CD8-positive, alpha-beta memory T cell (primary cell): Measurements from ENCODE around the gene MARCHF11. TPM values are rescaled to one million over a fixed set of nuclear protein-coding genes. Genes with fewer than 3 reads are reported as not detected.

Experiments used
- CTCF ChIA-PET: fragments of 350-600 bp; sonication (Branson Sonifier 250); formaldehyde crosslinking; loops from one replicate; lab custom pipeline; 2021; ENCODE audit warnings: antibody characterized with exemption; lab: Charles Lee
- POLR2A ChIA-PET: fragments of 350-600 bp; sonication (Branson Sonifier 250); formaldehyde crosslinking; loops from one replicate; lab custom pipeline; 2021; ENCODE audit warnings: antibody characterized with exemption; lab: Charles Lee
- DNase-seq, 5 donors: peaks; one replicate each; pipeline versions ENCODE4 v3.0.0 to v3.0.0-alpha.2; 2020 to 2022; ENCODE audit warnings: mixed read lengths in 1 of 5
- H3K27ac ChIP-seq: one replicate; pipeline ENCODE4 v1.7.0; 2013; ENCODE audit warnings: low read depth, mild to moderate bottlenecking, low read length, moderate library complexity
- H3K27me3 ChIP-seq: 2 replicates; pipeline ENCODE4 v1.7.0; 2013; ENCODE audit warnings: low read length, mild to moderate bottlenecking; ENCODE audit not compliant: insufficient read depth, poor library complexity, severe bottlenecking
- H3K36me3 ChIP-seq: 2 replicates; pipeline ENCODE4 v1.7.0; 2013; ENCODE audit warnings: mild to moderate bottlenecking, low read length, moderate library complexity; ENCODE audit not compliant: insufficient read depth
- H3K4me1 ChIP-seq: 2 replicates; pipeline ENCODE4 v1.7.0; 2013; ENCODE audit warnings: mild to moderate bottlenecking, low read length, moderate library complexity; ENCODE audit not compliant: insufficient read depth
- H3K4me3 ChIP-seq: 2 replicates; pipeline ENCODE4 v1.7.0; 2013; ENCODE audit warnings: mild to moderate bottlenecking, low read length
- H3K9me3 ChIP-seq: 2 replicates; pipeline ENCODE4 v1.7.0; 2013; ENCODE audit warnings: mild to moderate bottlenecking, low read length
- H3K27ac Mint-ChIP-seq, 8 donors: one replicate each; pipeline ENCODE4 v1.8.0; 2020 to 2021; ENCODE audit warnings: mixed read lengths in 8 of 8, mild to moderate bottlenecking in 6 of 8, inconsistent platforms in 3 of 8, moderate library complexity in 3 of 8
- H3K27me3 Mint-ChIP-seq, 2 donors: one replicate each; pipeline ENCODE4 v1.8.0; 2020 to 2021; ENCODE audit warnings: mixed read lengths in 2 of 2, mild to moderate bottlenecking in 1 of 2, moderate library complexity in 1 of 2
- H3K36me3 Mint-ChIP-seq, 3 donors: one replicate each; pipeline ENCODE4 v1.8.0; 2020 to 2021; ENCODE audit warnings: mixed read lengths in 3 of 3, inconsistent platforms in 1 of 3, mild to moderate bottlenecking in 1 of 3
- H3K4me1 Mint-ChIP-seq, 3 donors: one replicate each; pipeline ENCODE4 v1.8.0; 2020 to 2021; ENCODE audit warnings: mixed read lengths in 3 of 3, inconsistent platforms in 1 of 3, mild to moderate bottlenecking in 1 of 3
- H3K4me3 Mint-ChIP-seq, 7 donors: one replicate each; pipeline ENCODE4 v1.8.0; 2020 to 2021; ENCODE audit warnings: mixed read lengths in 7 of 7, mild to moderate bottlenecking in 6 of 7, moderate library complexity in 4 of 7, inconsistent platforms in 2 of 7
- H3K9me3 Mint-ChIP-seq, 5 donors: one replicate each; pipeline ENCODE4 v1.8.0; 2020 to 2022; ENCODE audit warnings: mixed read lengths in 5 of 5, mild to moderate bottlenecking in 3 of 5, moderate library complexity in 2 of 5, inconsistent platforms in 1 of 5
- polyA plus RNA-seq: library from polyadenylated mRNA; unstranded; fragments of 300-500 nt; fragmentation: Illumina TruSeq; gene quantifications from one replicate; pipeline ENCODE4 v1.2.3, GENCODE V29; 2021
- total RNA-seq, 2 experiments: library from RNA; stranded (reverse); gene quantifications; one replicate each; pipeline ENCODE4 v1.2.3, GENCODE V29; 2021

Gene MARCHF11
- total and polyA plus RNA-seq, 3 experiments from 2014 or later, result not detected

DNA sequence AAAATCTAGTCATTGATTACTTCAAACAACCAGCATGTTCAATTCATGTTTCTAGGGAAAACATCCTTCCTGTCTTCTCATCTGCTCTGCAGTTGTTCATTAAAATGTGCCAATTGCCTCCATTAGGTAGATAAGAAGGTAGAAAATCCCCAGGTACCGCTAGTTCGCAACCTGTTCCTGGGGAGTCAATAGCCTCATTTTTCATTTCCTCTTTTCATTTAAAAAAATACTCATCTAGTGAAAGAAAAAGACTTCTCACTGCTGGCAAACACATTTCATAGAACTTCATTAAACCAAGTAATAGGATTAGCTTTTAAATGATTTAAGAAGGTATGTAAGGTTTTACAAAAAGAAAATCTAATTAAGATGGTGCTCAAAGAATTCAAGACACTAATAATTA, 113.3 kb downstream of the MARCHF11 start:
- Mint-ChIP-seq H3K9me3 (peaks cover 0 to 14% (median 4%) of the 10 kb centered on the region in 5 donors), H3K27me3 (no peaks in the 10 kb centered on the region), H3K36me3 (no peaks in the 10 kb centered on the region), H3K4me1 (no peaks in the 10 kb centered on the region), H3K27ac (no peak overlapping the region), H3K4me3 (no peak overlapping the region)
- ChIA-PET CTCF (no interaction called here), POLR2A (no interaction called here)
- no peaks in the 10 kb centered on the region for H3K36me3 ChIP-seq
- no peak overlapping the region for H3K27ac ChIP-seq
- no peak for DNase-seq
- no peaks in the 10 kb centered on the region for H3K4me1 ChIP-seq
- H3K4me3 ChIP-seq, result no peak overlapping the region
- no peaks in the 10 kb centered on the region for H3K27me3 ChIP-seq
- no peaks in the 10 kb centered on the region for H3K9me3 ChIP-seq

DNA sequence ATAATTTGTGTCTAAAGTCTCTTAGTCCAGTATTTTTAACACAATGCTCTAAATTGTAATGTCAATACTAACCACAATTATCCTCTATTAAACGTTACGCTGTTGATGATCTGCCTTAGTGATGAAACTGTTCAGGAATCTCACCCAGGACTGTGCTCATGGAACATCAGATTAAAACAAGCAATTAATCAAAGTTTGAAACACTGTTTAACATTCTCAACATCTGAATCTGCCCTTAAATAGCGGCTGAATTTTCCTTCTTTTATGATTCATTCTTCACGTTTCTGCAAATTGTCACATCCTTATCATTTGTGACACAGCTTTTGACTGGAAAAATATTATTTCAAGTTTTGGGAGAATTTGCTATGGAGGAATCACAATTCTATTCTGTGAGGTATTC, 113.8 kb downstream of the MARCHF11 start:
- no peaks in the 10 kb centered on the region for H3K4me1 Mint-ChIP-seq
- POLR2A ChIA-PET, result no interaction called here

DNA sequence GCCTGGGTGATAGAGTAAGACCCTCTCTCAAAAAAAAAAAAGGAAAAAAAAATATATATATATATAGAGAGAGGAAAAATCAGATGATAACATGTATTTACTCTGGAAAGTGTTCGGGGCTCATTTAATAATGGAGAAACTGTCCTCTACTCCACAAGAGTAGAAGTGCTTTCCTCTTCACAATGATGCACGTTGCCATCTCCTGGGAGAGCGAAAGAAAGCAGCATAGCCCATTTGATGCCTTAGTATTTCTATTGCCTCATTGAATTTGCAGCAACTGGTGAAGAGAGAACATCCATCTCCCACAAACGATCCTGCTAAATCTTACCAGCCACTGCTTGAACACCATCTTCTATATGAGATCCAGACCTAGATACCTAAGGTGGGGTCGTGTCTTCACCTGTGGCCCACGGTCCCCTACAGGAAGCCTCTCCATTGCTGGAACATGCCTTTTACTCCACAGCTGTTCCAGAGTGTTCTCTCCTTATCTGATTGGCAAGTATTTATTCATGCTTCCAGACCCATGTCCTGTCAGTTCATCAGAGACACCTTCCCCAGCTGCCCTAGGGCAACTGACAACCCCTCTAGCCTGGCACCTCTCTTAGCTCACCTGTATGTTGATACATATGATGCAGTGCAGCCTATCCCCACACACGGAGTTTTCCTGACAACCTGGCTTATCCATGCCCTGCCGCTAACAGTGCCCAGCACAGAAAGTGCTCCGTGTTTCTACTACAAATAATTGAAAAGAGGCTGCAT, 115.3 kb downstream of the MARCHF11 start:
- no peaks in the 10 kb centered on the region for H3K4me1 ChIP-seq
- Mint-ChIP-seq H3K36me3 (no peaks in the 10 kb centered on the region), H3K9me3 (peaks cover 0 to 16% (median 4%) of the 10 kb centered on the region in 5 donors), H3K4me1 (no peaks in the 10 kb centered on the region), H3K27me3 (no peaks in the 10 kb centered on the region), H3K4me3 (no peak overlapping the region), H3K27ac (no peak overlapping the region)
- H3K36me3 ChIP-seq, result no peaks in the 10 kb centered on the region
- ChIA-PET POLR2A (no interaction called here), CTCF (no interaction called here)
- H3K27me3 ChIP-seq, result no peaks in the 10 kb centered on the region
- DNase-seq, result no peak
- no peak overlapping the region for H3K27ac ChIP-seq
- no peaks in the 10 kb centered on the region for H3K9me3 ChIP-seq
- H3K4me3 ChIP-seq, result no peak overlapping the region

More for the DNA sequence above, 113.8 kb downstream of the MARCHF11 start:
- Histone ChIP-seq H3K4me3 (no peak overlapping the region), H3K27me3 (no peaks in the 10 kb centered on the region), H3K9me3 (no peaks in the 10 kb centered on the region), H3K27ac (no peak overlapping the region), H3K4me1 (no peaks in the 10 kb centered on the region), H3K36me3 (no peaks in the 10 kb centered on the region)
- Mint-ChIP-seq H3K27me3 (no peaks in the 10 kb centered on the region), H3K4me3 (no peak overlapping the region), H3K36me3 (no peaks in the 10 kb centered on the region), H3K9me3 (peaks cover 0 to 14% (median 4%) of the 10 kb centered on the region in 5 donors), H3K27ac (no peak overlapping the region)
- CTCF ChIA-PET, result no interaction called here
- no peak for DNase-seq

DNA sequence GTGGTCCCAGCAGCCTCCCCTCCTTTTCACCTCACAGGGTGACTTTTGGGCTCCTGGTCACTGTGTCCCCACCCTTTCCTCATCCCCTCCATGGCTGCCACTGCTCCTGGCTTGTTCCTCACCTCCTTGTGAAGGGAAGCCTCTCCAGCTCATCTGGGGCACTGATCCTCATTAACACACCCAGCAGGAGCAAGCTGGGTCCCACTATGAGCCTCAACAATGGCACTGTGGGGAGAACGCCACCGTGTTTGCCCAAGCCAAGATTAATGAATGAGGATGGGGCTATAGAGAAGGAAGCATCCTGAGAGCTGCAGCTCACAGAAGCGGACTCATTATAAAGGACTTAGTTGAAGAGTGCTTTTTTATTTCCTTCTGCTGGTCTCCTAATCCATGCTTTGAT, 118.4 kb downstream of the MARCHF11 start:
- Histone ChIP-seq H3K4me1 (no peaks in the 10 kb centered on the region), H3K4me3 (no peak overlapping the region), H3K27me3 (no peaks in the 10 kb centered on the region), H3K27ac (no peak overlapping the region), H3K36me3 (no peaks in the 10 kb centered on the region), H3K9me3 (no peaks in the 10 kb centered on the region)
- Mint-ChIP-seq H3K9me3 (peaks cover 0 to 13% (median 3%) of the 10 kb centered on the region in 5 donors), H3K27me3 (peaks cover 0 to 1% of the 10 kb centered on the region in 2 donors), H3K36me3 (no peaks in the 10 kb centered on the region), H3K4me1 (no peaks in the 10 kb centered on the region), H3K27ac (no peak overlapping the region), H3K4me3 (no peak overlapping the region)
- CTCF ChIA-PET, result no interaction called here
- no peak for DNase-seq
- POLR2A ChIA-PET, result no interaction called here

DNA sequence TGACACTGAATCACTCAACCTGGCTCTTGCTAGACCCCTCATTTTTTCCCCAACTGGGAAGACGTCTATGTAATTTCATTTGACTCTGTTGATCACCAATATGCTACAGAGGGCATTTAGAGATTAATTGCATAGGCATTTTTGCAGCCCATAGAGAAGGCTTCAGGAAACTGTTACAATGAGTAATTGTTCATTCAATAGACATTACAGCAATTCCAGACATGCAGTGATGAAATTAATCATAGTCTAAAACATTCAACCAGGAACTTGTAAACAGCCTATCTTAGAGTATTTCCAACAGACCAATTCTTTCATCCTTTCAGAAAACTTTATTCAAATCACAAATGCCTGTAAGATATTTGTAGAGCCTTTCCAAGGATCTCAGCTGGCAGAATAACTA, 122.3 kb downstream of the MARCHF11 start:
- no peaks in the 10 kb centered on the region for H3K4me1 ChIP-seq
- Mint-ChIP-seq H3K4me1 (no peaks in the 10 kb centered on the region), H3K9me3 (peaks cover 0 to 17% (median 3%) of the 10 kb centered on the region in 5 donors), H3K4me3 (no peak overlapping the region), H3K27me3 (peaks cover 0 to 1% of the 10 kb centered on the region in 2 donors), H3K36me3 (no peaks in the 10 kb centered on the region), H3K27ac (no peak overlapping the region)
- H3K36me3 ChIP-seq, result no peaks in the 10 kb centered on the region
- H3K27me3 ChIP-seq, result no peaks in the 10 kb centered on the region
- no peak overlapping the region for H3K4me3 ChIP-seq
- ChIA-PET CTCF (no interaction called here), POLR2A (no interaction called here)
- no peaks in the 10 kb centered on the region for H3K9me3 ChIP-seq
- DNase-seq, result no peak
- no peak overlapping the region for H3K27ac ChIP-seq

DNA sequence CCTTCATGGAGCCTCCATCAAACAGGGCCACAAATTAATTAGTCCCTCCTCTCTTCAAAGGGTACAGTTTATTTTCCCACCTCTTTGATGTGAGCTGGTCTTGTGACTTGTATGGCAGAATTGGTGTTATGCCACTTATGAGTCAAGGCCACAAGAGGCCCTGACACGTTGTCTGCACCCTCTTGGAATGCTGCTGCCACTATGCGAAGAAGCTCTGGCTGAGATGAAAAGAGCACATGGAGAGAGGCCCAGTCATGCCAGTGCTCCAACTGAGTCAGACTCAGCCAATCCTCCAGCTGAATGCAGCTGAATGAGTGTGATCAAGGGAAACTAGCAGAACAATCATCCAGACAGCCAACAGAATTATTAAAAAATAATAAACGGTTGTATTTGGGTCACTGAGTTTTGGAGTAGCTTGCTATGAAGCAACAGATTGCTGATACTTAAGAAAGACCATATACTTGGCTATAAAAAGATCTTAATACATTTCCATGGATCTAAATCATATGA, 128.3 kb downstream of the MARCHF11 start:
- H3K36me3 ChIP-seq, result no peaks in the 10 kb centered on the region
- H3K4me3 ChIP-seq, result no peak overlapping the region
- CTCF ChIA-PET, result no interaction called here
- POLR2A ChIA-PET, result no interaction called here
- H3K27ac ChIP-seq, result no peak overlapping the region
- H3K27me3 ChIP-seq, result no peaks in the 10 kb centered on the region
- H3K9me3 Mint-ChIP-seq, result peaks cover 0 to 10% (median 5%) of the 10 kb centered on the region in 5 donors
- H3K36me3 Mint-ChIP-seq, result no peaks in the 10 kb centered on the region
- H3K4me1 ChIP-seq, result no peaks in the 10 kb centered on the region
- no peaks in the 10 kb centered on the region for H3K9me3 ChIP-seq
- no peaks in the 10 kb centered on the region for H3K4me1 Mint-ChIP-seq
- DNase-seq, result no peak
- H3K4me3 Mint-ChIP-seq, result no peak overlapping the region
- no peak overlapping the region for H3K27ac Mint-ChIP-seq
- no peaks in the 10 kb centered on the region for H3K27me3 Mint-ChIP-seq

DNA sequence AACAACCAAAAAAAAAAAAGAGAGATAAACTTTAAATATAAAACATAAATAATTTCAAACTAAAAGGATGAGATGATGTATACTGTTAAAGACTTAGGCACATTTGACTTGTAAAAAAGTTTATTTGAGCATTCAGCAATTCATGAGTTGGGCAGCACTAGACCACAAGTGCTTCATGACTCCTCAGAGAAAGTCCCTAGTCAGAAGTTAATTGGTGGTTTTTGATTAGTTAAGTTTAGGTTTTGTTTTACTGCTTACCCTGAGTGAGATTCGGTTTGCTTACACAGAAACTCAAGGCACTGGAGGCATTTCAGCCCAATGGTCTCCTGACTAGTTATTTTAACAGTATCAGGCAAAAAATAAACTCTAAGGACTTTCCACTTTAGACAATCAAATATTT, 129.2 kb downstream of the MARCHF11 start:
- H3K27me3 ChIP-seq, result no peaks in the 10 kb centered on the region
- H3K27me3 Mint-ChIP-seq, result no peaks in the 10 kb centered on the region

DNA sequence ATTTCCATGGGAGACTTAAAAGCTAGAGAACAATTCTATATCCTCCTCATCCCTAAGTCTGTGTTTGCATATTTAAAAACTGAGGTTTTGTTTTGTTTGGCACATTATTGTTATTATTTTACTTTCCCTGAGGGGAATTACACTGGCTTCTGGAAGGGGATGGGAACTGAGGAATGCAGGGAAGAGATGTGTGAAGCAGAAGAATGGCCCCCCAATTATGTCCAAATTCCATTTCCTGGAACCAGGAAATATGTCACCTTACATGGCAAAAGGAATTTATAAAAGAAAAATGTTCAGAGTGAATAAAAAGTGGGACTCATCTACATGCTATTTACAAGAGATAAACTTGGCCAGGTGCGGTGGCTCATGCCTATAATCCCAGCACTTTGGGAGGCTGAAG, 129.8 kb downstream of the MARCHF11 start:
- Histone ChIP-seq H3K36me3 (no peaks in the 10 kb centered on the region), H3K4me1 (no peaks in the 10 kb centered on the region), H3K4me3 (no peak overlapping the region), H3K9me3 (no peaks in the 10 kb centered on the region), H3K27ac (no peak overlapping the region), H3K27me3 (no peaks in the 10 kb centered on the region)
- Mint-ChIP-seq H3K9me3 (peaks cover 0 to 10% (median 5%) of the 10 kb centered on the region in 5 donors), H3K27ac (no peak overlapping the region), H3K4me1 (no peaks in the 10 kb centered on the region), H3K27me3 (no peaks in the 10 kb centered on the region), H3K36me3 (no peaks in the 10 kb centered on the region), H3K4me3 (no peak overlapping the region)
- CTCF ChIA-PET, result no interaction called here
- POLR2A ChIA-PET, result no interaction called here
- no peak for DNase-seq

More for the DNA sequence above, 129.2 kb downstream of the MARCHF11 start:
- no peaks in the 10 kb centered on the region for H3K9me3 ChIP-seq
- Mint-ChIP-seq H3K9me3 (peaks cover 0 to 10% (median 5%) of the 10 kb centered on the region in 5 donors), H3K4me3 (no peak overlapping the region), H3K4me1 (no peaks in the 10 kb centered on the region), H3K36me3 (no peaks in the 10 kb centered on the region), H3K27ac (no peak overlapping the region)
- H3K4me1 ChIP-seq, result no peaks in the 10 kb centered on the region
- CTCF ChIA-PET, result no interaction called here
- H3K4me3 ChIP-seq, result no peak overlapping the region
- H3K27ac ChIP-seq, result no peak overlapping the region
- DNase-seq, result no peak
- POLR2A ChIA-PET, result no interaction called here
- H3K36me3 ChIP-seq, result no peaks in the 10 kb centered on the region
